Kidney epithelial cell (primary cell): ENCODE measurements around the gene POMT2. TPM values are rescaled to one million over a fixed set of nuclear protein-coding genes. Genes with fewer than 3 reads are reported as not detected.

Experiments used
- DNase-seq: peaks from one replicate; pipeline ENCODE4 v3.0.0-alpha.2; 2010; ENCODE audit warnings: low read depth
- H3K27me3 ChIP-seq: 2 replicates; pipeline ENCODE4 v1.6.0; 2011; ENCODE audit warnings: low read length; ENCODE audit not compliant: control insufficient read depth, insufficient read depth
- H3K36me3 ChIP-seq: 2 replicates; pipeline ENCODE4 v1.5.1; 2011; ENCODE audit warnings: low read length; ENCODE audit not compliant: control insufficient read depth, insufficient read depth
- H3K4me3 ChIP-seq: 2 replicates; pipeline ENCODE4 v1.5.1; 2011; ENCODE audit warnings: low read depth, mild to moderate bottlenecking, control low read depth, low read length
- total RNA-seq: library from RNA; depleted of rRNA; stranded (reverse); fragments of >200 nt; gene quantifications from 2 replicates; pipeline ENCODE4 v1.2.3, GENCODE V29; 2015
- TF ChIP-seq, protein P1 (sequence below): IDR thresholded peaks from 2 replicates; pipeline ENCODE4 v1.5.1; 2011; ENCODE audit warnings: mild to moderate bottlenecking, moderate library complexity, low read length, control low read depth, inconsistent platforms; ENCODE audit not compliant: insufficient read depth, poor library complexity, severe bottlenecking

Gene POMT2
- total RNA-seq, 1 donor from 2014 or later: 21.5 TPM

DNA sequence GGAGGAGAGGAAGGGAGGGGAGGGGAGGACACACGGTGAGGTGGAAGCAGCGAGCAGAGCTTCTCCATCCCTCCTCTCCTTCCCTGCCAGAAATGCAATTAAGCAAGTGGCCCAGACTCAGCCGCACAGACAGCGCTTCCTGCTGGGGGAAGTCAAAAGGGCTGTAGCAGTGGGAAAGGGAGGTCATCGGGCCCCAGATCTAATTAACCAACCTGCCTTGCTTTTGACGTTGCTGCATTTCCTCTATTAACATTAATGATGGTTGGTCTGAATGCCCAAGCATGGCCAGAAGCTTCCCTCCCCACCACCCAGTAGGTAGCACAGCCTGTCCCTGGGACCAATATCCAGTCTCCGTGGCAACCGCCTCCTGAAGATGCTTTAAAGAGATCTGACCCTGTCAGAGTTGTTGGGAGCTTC lies 45.1 kb downstream of the POMT2 start:
- no peak overlapping the region for H3K4me3 ChIP-seq
- no peak for DNase-seq
- TF ChIP-seq, protein P1, sequence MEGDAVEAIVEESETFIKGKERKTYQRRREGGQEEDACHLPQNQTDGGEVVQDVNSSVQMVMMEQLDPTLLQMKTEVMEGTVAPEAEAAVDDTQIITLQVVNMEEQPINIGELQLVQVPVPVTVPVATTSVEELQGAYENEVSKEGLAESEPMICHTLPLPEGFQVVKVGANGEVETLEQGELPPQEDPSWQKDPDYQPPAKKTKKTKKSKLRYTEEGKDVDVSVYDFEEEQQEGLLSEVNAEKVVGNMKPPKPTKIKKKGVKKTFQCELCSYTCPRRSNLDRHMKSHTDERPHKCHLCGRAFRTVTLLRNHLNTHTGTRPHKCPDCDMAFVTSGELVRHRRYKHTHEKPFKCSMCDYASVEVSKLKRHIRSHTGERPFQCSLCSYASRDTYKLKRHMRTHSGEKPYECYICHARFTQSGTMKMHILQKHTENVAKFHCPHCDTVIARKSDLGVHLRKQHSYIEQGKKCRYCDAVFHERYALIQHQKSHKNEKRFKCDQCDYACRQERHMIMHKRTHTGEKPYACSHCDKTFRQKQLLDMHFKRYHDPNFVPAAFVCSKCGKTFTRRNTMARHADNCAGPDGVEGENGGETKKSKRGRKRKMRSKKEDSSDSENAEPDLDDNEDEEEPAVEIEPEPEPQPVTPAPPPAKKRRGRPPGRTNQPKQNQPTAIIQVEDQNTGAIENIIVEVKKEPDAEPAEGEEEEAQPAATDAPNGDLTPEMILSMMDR: no peak
- H3K36me3 ChIP-seq: peaks cover 1% of the 10 kb centered on the region
- H3K27me3 ChIP-seq: peaks cover 10% of the 10 kb centered on the region

DNA sequence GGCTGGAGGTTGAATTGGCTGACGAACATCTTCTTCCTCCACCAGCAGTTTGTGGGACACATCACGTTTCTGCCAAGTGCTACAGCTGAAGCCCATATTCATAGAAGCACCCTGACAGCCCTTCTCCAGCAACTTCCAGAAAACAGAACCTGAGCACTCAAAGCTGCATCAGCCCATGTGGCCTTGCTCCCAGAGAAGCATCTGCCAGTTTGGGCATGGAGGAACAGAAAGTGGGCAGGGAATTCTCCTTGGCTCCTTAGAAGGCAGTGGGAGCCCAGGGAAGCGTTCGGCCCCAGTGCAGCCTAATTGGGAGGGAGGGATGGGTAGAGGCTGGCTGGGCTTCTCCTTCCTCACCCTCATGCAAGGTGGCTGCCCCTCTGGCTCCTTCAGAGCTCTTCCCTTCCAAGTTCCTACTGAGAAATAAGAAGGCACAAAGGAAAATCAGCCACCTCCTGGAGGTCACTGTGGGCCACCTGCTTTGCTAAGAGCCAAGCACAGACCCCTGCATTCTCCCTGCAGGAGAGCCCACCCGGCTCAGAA lies 45.6 kb downstream of the POMT2 start:
- peaks cover 15% of the 10 kb centered on the region for H3K27me3 ChIP-seq

DNA sequence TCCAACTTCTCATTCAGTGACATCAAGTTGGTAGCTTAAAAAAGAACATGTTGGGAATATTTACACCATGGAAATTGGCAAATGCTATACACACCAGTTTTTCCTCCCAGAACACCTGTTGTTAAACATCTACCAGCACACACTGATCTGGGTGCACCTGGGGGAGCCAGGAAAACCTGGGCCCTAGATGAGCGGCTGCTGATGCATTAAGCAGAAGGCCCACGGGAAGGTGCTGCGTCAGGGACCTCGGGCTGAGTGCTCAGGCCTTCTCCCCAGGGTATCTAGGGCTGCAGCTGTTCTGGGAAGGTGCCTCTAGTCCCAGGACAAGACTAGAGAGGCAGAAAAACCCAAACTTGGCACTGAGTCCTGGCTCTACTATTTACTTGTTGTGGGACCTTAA lies 46.9 kb downstream of the POMT2 start:
- Histone ChIP-seq H3K27me3 (peaks cover 25% of the 10 kb centered on the region), H3K4me3 (no peak overlapping the region), H3K36me3 (no peaks in the 10 kb centered on the region)
- DNase-seq: no peak
- TF ChIP-seq, protein P1: no peak

More for the DNA sequence above, 45.6 kb downstream of the POMT2 start:
- Histone ChIP-seq H3K4me3 (no peak overlapping the region), H3K36me3 (peaks cover 1% of the 10 kb centered on the region)
- DNase-seq: no peak
- TF ChIP-seq, protein P1: no peak

DNA sequence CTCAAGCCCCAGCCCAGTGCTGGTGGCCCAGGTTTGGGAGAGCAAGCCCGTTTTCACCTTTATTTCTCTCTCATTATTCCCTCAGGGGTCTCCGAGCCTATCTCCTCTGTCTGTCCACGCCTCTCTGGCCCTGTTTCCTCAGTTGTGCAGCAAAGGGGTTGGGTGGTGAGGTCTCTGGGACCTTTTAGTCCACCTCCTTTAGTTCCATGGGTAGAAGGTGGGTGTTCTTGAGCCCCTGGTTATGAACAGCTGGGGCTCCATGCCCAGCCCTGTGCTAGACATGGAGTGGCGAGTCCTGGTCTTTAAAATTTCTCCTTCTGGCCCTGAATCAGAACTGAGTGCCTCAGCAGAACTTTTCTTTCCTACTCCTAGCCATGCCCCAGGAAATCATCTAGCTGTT lies 48.4 kb downstream of the POMT2 start:
- H3K36me3 ChIP-seq: no peaks in the 10 kb centered on the region
- DNase-seq: no peak

DNA sequence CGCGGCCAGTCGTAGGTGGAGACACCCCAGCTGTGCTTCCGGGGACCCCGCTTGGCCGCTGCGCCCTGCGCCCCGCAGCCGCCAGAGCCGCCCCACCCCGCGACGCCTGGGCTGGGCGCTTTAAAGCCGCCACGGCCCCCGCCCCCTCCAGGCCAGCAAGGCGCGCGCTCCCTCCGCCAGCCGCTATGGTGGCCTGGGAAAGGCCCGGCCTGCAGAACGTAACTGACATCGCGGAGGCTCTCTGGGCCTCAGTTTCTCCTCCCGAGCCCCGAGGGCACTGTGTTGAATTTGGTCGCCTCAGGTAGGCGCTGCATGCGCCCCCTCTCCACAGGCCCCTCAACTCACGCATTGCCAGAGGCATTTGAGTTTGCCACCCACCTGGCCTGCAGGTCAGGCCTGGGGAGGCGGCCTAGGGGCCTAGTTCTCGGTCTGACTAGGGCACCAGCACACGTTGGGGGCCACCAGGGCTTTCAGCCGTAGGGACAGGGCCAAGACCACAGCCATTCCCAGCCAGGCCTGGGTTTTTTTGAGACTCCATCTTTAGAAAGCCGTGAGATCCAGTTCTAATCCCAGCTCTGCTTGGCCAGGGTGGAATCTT lies 49.5 kb downstream of the POMT2 start, which contains the start of gene NGB:
Gene NGB, minus strand, starts transcription at position 94 of the 598 bp plus-strand sequence. CDS start 269 bp downstream, outside the sequence.
- no peak for DNase-seq
- H3K36me3 ChIP-seq: no peaks in the 10 kb centered on the region
- peak within 1 kb of the TSS; percentile 5 for H3K4me3 ChIP-seq
- peaks cover 34% of the 10 kb centered on the region for H3K27me3 ChIP-seq
- TF ChIP-seq, protein P1: no peak

More for the DNA sequence above, 48.4 kb downstream of the POMT2 start:
- Histone ChIP-seq H3K4me3 (no peak overlapping the region), H3K27me3 (peaks cover 31% of the 10 kb centered on the region)
- TF ChIP-seq, protein P1: no peak
